ENCODE measurements around the gene MAP2K6. TPM values are rescaled to one million over a fixed set of nuclear protein-coding genes. Genes with fewer than 3 reads are reported as not detected.

MAP2K6 gene
- total RNA-seq, 1 experiment from 2014 or later = 12.2 TPM

DNA sequence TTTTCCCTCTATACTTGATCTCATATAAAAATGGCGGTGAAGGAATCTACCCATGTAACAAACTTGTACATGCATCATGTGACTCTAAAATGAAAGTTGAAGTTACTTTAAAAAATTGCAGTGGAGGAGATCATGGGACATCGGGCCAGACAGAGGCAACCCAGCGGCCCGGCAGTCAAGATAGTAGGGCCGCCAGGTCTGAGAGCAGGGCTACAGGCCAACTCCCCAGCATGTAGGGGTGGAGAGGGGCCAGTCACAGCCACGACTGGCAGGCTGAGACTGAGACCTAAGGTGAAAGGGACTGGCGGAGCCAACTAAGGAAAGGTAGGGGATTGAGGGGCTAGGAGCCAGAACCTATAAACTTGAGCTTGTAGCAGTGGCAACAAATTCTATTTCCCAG lies 150.9 kb downstream of the MAP2K6 start:
- no peaks in the 10 kb centered on the region for H4K20me1 ChIP-seq (ENCODE audit: low read length)
- H2AFZ ChIP-seq (ENCODE audit: low read length) = no peak overlapping the region
- no peak overlapping the region for H3K4me3 ChIP-seq (ENCODE audit: low read length)
- ATAC-seq = no peak
- intact Hi-C loops (cut with micrococcal nuclease) = loop anchor here (5.0 kb wide), 2 partner anchors 537 to 987 kb away; no protein-coding TSS in a partner anchor
- TF ChIP-seq, protein P1, sequence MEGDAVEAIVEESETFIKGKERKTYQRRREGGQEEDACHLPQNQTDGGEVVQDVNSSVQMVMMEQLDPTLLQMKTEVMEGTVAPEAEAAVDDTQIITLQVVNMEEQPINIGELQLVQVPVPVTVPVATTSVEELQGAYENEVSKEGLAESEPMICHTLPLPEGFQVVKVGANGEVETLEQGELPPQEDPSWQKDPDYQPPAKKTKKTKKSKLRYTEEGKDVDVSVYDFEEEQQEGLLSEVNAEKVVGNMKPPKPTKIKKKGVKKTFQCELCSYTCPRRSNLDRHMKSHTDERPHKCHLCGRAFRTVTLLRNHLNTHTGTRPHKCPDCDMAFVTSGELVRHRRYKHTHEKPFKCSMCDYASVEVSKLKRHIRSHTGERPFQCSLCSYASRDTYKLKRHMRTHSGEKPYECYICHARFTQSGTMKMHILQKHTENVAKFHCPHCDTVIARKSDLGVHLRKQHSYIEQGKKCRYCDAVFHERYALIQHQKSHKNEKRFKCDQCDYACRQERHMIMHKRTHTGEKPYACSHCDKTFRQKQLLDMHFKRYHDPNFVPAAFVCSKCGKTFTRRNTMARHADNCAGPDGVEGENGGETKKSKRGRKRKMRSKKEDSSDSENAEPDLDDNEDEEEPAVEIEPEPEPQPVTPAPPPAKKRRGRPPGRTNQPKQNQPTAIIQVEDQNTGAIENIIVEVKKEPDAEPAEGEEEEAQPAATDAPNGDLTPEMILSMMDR (conservative IDR thresholded peaks at IDR 0.05; ENCODE audit: low read depth, low read length) = no peak
- TF ChIP-seq EZH2 (IDR thresholded peaks at IDR 0.05; ENCODE audit: low read length, unreplicated experiment) (no peak), EZH2phosphoT487 (IDR thresholded peaks at IDR 0.05; ENCODE audit: borderline replicate concordance, low read length) (no peak)
- peaks cover 11% of the 10 kb centered on the region for H3F3A ChIP-seq (ENCODE audit: low read length, unreplicated experiment)
- no peaks in the 10 kb centered on the region for H3K36me3 ChIP-seq (ENCODE audit: low read depth, low read length)
- no peak overlapping the region for H3K27ac ChIP-seq (ENCODE audit: low read length)
- ChIA-PET POLR2A (ENCODE audit: unreplicated experiment) (interaction anchor here (0.6 kb wide), 1 partner anchor 19 kb away, joined by 4 read pairs; no protein-coding TSS in a partner anchor), CTCF (no interaction called here)
- no TSS peak for BruUV-seq (replicated peaks)
- H3K4me1 ChIP-seq (ENCODE audit: insufficient read depth, low read length) = peaks cover 20% of the 10 kb centered on the region
- no peak for DNase-seq
- no peaks in the 10 kb centered on the region for H3K79me2 ChIP-seq (ENCODE audit: low read length)
- H3K9me2 ChIP-seq (replicated peaks; ENCODE audit: low read length) = no peaks in the 10 kb centered on the region
- no peaks in the 10 kb centered on the region for H3K27me3 ChIP-seq (ENCODE audit: low read length)
- no peak overlapping the region for H3K9ac ChIP-seq (ENCODE audit: low read length)
- no peaks in the 10 kb centered on the region for H3K9me3 ChIP-seq (ENCODE audit: low read length)
- H3K4me2 ChIP-seq (ENCODE audit: low read length) = no peak overlapping the region

DNA sequence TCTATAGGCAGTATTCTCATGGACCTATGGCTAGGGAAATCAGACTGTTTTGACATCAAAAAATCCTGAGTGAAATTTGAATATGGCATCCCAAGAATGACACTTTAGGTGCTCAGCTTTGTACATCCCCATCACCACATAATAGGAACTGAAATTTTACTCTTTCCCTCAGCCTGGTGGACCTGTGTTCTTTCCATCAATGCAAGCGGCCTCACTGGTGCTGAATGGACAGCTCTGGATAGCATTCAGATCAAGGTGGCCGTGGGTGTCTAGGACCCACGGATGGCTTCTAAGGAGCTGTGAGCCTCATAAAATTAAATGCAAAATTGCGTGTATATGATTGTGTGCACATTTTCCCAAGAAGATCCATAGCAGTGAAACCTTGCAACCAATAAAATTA lies 152.6 kb downstream of the MAP2K6 start:
- no peak overlapping the region for H2AFZ ChIP-seq (ENCODE audit: low read length)
- no peaks in the 10 kb centered on the region for H3K27me3 ChIP-seq (ENCODE audit: low read length)
- no TSS peak for BruUV-seq (replicated peaks)
- H3K4me3 ChIP-seq (ENCODE audit: low read length) = no peak overlapping the region
- H3K79me2 ChIP-seq (ENCODE audit: low read length) = no peaks in the 10 kb centered on the region
- TF ChIP-seq, protein P1 (conservative IDR thresholded peaks at IDR 0.05; ENCODE audit: low read depth, low read length) = no peak
- TF ChIP-seq EZH2 (IDR thresholded peaks at IDR 0.05; ENCODE audit: low read length, unreplicated experiment) = no peak
- no peak for TF ChIP-seq EZH2phosphoT487 (IDR thresholded peaks at IDR 0.05; ENCODE audit: borderline replicate concordance, low read length)
- CTCF ChIA-PET = interaction anchor here (0.6 kb wide), 1 partner anchor 33 kb away, joined by 3 read pairs; no protein-coding TSS in a partner anchor
- H3K36me3 ChIP-seq (ENCODE audit: low read depth, low read length) = no peaks in the 10 kb centered on the region
- H4K20me1 ChIP-seq (ENCODE audit: low read length) = no peaks in the 10 kb centered on the region
- no peak for ATAC-seq
- peak; percentile 28 for DNase-seq
- no peak overlapping the region for H3K4me2 ChIP-seq (ENCODE audit: low read length)
- H3K4me1 ChIP-seq (ENCODE audit: insufficient read depth, low read length) = peaks cover 3% of the 10 kb centered on the region
- intact Hi-C loops (cut with micrococcal nuclease) = loop anchor here (5.0 kb wide), 2 partner anchors 535 to 985 kb away; no protein-coding TSS in a partner anchor
- no peak overlapping the region for H3K27ac ChIP-seq (ENCODE audit: low read length)
- no peaks in the 10 kb centered on the region for H3F3A ChIP-seq (ENCODE audit: low read length, unreplicated experiment)
- no peaks in the 10 kb centered on the region for H3K9me2 ChIP-seq (replicated peaks; ENCODE audit: low read length)
- H3K9me3 ChIP-seq (ENCODE audit: low read length) = no peaks in the 10 kb centered on the region
- H3K9ac ChIP-seq (ENCODE audit: low read length) = no peak overlapping the region
- POLR2A ChIA-PET (ENCODE audit: unreplicated experiment) = no interaction called here

DNA sequence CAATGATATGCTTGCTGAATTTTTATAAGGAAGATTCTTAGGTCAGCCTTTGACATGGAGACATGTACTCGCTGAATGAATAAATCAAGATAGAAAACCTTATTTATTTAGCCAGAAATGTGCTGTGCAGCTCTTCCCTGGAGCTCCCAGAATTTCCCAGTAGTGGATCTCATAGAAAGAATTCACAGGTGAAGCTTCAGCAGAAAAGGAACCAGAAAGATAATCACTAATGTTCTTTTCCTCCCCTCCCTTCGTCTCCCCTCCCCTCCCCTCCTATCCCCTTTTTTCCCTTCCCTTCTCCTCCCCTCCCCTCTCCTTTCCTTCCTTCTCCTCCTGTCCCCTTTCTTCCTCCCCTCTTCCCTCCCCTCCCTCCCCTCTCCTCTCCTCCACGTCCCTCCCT lies 158.2 kb downstream of the MAP2K6 start:
- no TSS peak for BruUV-seq (replicated peaks)
- H3K27ac ChIP-seq (ENCODE audit: low read length) = no peak overlapping the region
- H3K79me2 ChIP-seq (ENCODE audit: low read length) = no peaks in the 10 kb centered on the region
- H3K4me2 ChIP-seq (ENCODE audit: low read length) = no peak overlapping the region
- H3K4me3 ChIP-seq (ENCODE audit: low read length) = no peak overlapping the region
- H3K9me2 ChIP-seq (replicated peaks; ENCODE audit: low read length) = no peaks in the 10 kb centered on the region
- H3F3A ChIP-seq (ENCODE audit: low read length, unreplicated experiment) = peaks cover 4% of the 10 kb centered on the region
- peaks cover 25% of the 10 kb centered on the region for H3K4me1 ChIP-seq (ENCODE audit: insufficient read depth, low read length)
- ChIA-PET POLR2A (ENCODE audit: unreplicated experiment) (no interaction called here), CTCF (no interaction called here)
- DNase-seq = no peak
- intact Hi-C loops (cut with micrococcal nuclease) = no loop called here
- no peak overlapping the region for H3K9ac ChIP-seq (ENCODE audit: low read length)
- no peak overlapping the region for H2AFZ ChIP-seq (ENCODE audit: low read length)
- TF ChIP-seq EZH2 (IDR thresholded peaks at IDR 0.05; ENCODE audit: low read length, unreplicated experiment) (no peak), EZH2phosphoT487 (IDR thresholded peaks at IDR 0.05; ENCODE audit: borderline replicate concordance, low read length) (no peak)
- TF ChIP-seq, protein P1 (conservative IDR thresholded peaks at IDR 0.05; ENCODE audit: low read depth, low read length) = no peak
- no peak for ATAC-seq
- no peaks in the 10 kb centered on the region for H4K20me1 ChIP-seq (ENCODE audit: low read length)
- no peaks in the 10 kb centered on the region for H3K36me3 ChIP-seq (ENCODE audit: low read depth, low read length)
- H3K27me3 ChIP-seq (ENCODE audit: low read length) = no peaks in the 10 kb centered on the region
- no peaks in the 10 kb centered on the region for H3K9me3 ChIP-seq (ENCODE audit: low read length)

All from PC-3 (cell line).